GM18519 (cell line): Measurements from ENCODE around the gene TSPEAR.
"Not testable (repeated sequence)": the region's sequence is repeated elsewhere in the genome, so short reads cannot be mapped to it uniquely, and the experiment has no call there.

Experiments
- ATAC-seq: cut with Tn5 transposase; IDR thresholded peaks from one replicate; pipeline ENCODE4 v1.9.1; 2021; ENCODE audit warnings: mild to moderate bottlenecking, moderate library complexity; ENCODE audit not compliant: unreplicated experiment, low FRiP score

The TSPEAR gene

GRCh38 chr21:44614161-44614631 is 97.2 kb downstream of the TSPEAR start:
- no peak for ATAC-seq

GRCh38 chr21:44613386-44614155 is 97.8 kb downstream of the TSPEAR start:
- ATAC-seq, result no peak

- ATAC-seq, result no peak
Measured at GRCh38 chr21:44612669-44613229, 98.6 kb downstream of the TSPEAR start.

- ATAC-seq, result no peak
Measured at GRCh38 chr21:44612029-44612486, 99.3 kb downstream of the TSPEAR start, which contains the start of gene KRTAP10-8. KRTAP10-8 (plus strand) TSS chr21:44612079; CDS start chr21:44612101, 22 bp downstream.

- no peak for ATAC-seq
Measured at GRCh38 chr21:44611551-44611950, 99.8 kb downstream of the TSPEAR start.

GRCh38 chr21:44610157-44610843 is 101.1 kb downstream of the TSPEAR start:
- not testable (repeated sequence) for ATAC-seq

GRCh38 chr21:44609193-44609592 is 102.2 kb downstream of the TSPEAR start:
- ATAC-seq, result no peak

GRCh38 chr21:44606495-44606894 is 104.9 kb downstream of the TSPEAR start:
- ATAC-seq, result no peak

GRCh38 chr21:44603911-44604310 is 107.5 kb downstream of the TSPEAR start:
- ATAC-seq, result no peak

GRCh38 chr21:44603109-44603875 is 108.1 kb downstream of the TSPEAR start:
- no peak for ATAC-seq

- no peak for ATAC-seq
Measured at GRCh38 chr21:44602463-44602850, 108.9 kb downstream of the TSPEAR start.

GRCh38 chr21:44601596-44602462 is 109.5 kb downstream of the TSPEAR start:
- no peak for ATAC-seq

- ATAC-seq, result not testable (repeated sequence)
Measured at GRCh38 chr21:44601091-44601490, 110.3 kb downstream of the TSPEAR start.

GRCh38 chr21:44600118-44600978 is 111.0 kb downstream of the TSPEAR start, which contains the start of gene KRTAP10-7:
KRTAP10-7 (plus strand) TSS chr21:44600597; CDS start chr21:44600622, 25 bp downstream.
- not testable (repeated sequence) for ATAC-seq

- no peak for ATAC-seq
Measured at GRCh38 chr21:44599264-44600029, 111.9 kb downstream of the TSPEAR start.

- ATAC-seq, result no peak
Measured at GRCh38 chr21:44598061-44598460, 113.3 kb downstream of the TSPEAR start.

GRCh38 chr21:44596068-44596725 is 115.2 kb downstream of the TSPEAR start:
- no peak for ATAC-seq
